HG03469 (cell line): ENCODE data around the gene MISP.

ENCODE experiments used
- ATAC-seq: cut with Tn5 transposase; IDR thresholded peaks from one replicate; pipeline ENCODE4 v1.9.1; 2021; ENCODE audit warnings: mild to moderate bottlenecking, moderate library complexity, moderate number of reproducible peaks; ENCODE audit not compliant: unreplicated experiment

The MISP gene

GRCh38 chr19:806815-807421, 56.0 kb downstream of the MISP start:
- no peak for ATAC-seq

- no peak for ATAC-seq
Measured at GRCh38 chr19:807627-808422, 56.9 kb downstream of the MISP start.

GRCh38 chr19:808423-808775, 57.5 kb downstream of the MISP start:
- no peak for ATAC-seq

GRCh38 chr19:810077-810855, 59.4 kb downstream of the MISP start:
- ATAC-seq: no peak

GRCh38 chr19:810883-811489, 60.1 kb downstream of the MISP start:
- ATAC-seq: no peak

- ATAC-seq: no peak
Measured at GRCh38 chr19:811506-812048, 60.7 kb downstream of the MISP start.

- ATAC-seq: no peak
Measured at GRCh38 chr19:812049-812746, 61.3 kb downstream of the MISP start.

GRCh38 chr19:812747-813218, 61.9 kb downstream of the MISP start:
- ATAC-seq: no peak

GRCh38 chr19:813219-814151, 62.6 kb downstream of the MISP start:
- ATAC-seq: no peak
